ENCODE measurements around the gene TMEM108. TPM values are rescaled to one million over a fixed set of nuclear protein-coding genes. Genes with fewer than 3 reads are reported as not detected.

TMEM108 gene
- total and polyA plus RNA-seq, 2 of the 4 experiments (the other 2 are of a cell fraction) = 0.18 to 2.2 TPM

- intact Hi-C loops (cut with micrococcal nuclease) (no loop called here), dilution Hi-C loops (cut with HindIII; ENCODE audit: low sequenced_read_pairs, unreplicated experiment) (no loop called here), in situ Hi-C loops (cut with MboI; ENCODE audit: low sequenced_read_pairs) (no loop called here)
- H3K4me2 ChIP-seq (ENCODE audit: low read depth, low read length) = no peak overlapping the region
- no peak overlapping the region for H4K8ac ChIP-seq (ENCODE audit: low read depth in 2 of 2, low read length in 2 of 2)
- TF ChIP-seq MXI1 (IDR thresholded peaks at IDR 0.05; ENCODE audit: borderline replicate concordance, low read depth, low read length) = no peak
- TF ChIP-seq USF2 (IDR thresholded peaks at IDR 0.05; ENCODE audit: low read depth, low read length) = no peak
- TF ChIP-seq BHLHE40 (IDR thresholded peaks at IDR 0.05; ENCODE audit: low read depth, low read length) = no peak
- no peak for TF ChIP-seq ELK1 (IDR thresholded peaks at IDR 0.05; ENCODE audit: borderline replicate concordance, low read depth, low read length)
- TF ChIP-seq RCOR1 (IDR thresholded peaks at IDR 0.05; ENCODE audit: insufficient replicate concordance, low read length) = no peak
- no peak for TF ChIP-seq POLR2A (IDR thresholded peaks at IDR 0.05; ENCODE audit: low read depth, low read length)
- no peak for TF ChIP-seq NFE2L2 (IDR thresholded peaks at IDR 0.05; ENCODE audit: low read depth, low read length)
- TF ChIP-seq MAZ (IDR thresholded peaks at IDR 0.05; ENCODE audit: borderline replicate concordance, low read depth, low read length) = no peak
- no peak for TF ChIP-seq CEBPB (IDR thresholded peaks at IDR 0.05; ENCODE audit: low read depth, low read length)
- no peak for TF ChIP-seq RAD21 (IDR thresholded peaks at IDR 0.05; ENCODE audit: low read length)
- no peak for TF ChIP-seq CTCF (conservative IDR thresholded peaks at IDR 0.05; ENCODE audit: low read depth, low read length)
- TF ChIP-seq MAFK (IDR thresholded peaks at IDR 0.05; ENCODE audit: low read depth, low read length) = no peak
- TF ChIP-seq CHD1 (IDR thresholded peaks at IDR 0.05; ENCODE audit: low read depth, low read length) = no peak
- H2BK120ac ChIP-seq (ENCODE audit: low read depth, low read length) = no peak overlapping the region
- no CpG with 5 or more reads among the region's 2 CpGs for WGBS, 2 experiments (ENCODE audit: extremely low coverage in 2 of 2, insufficient read length in 1 of 2)
- H3K56ac ChIP-seq (ENCODE audit: extremely low read depth, insufficient read depth, low read length) = no peak overlapping the region
- no peaks in the 10 kb centered on the region for H3K27me3 ChIP-seq (ENCODE audit: control insufficient read depth, insufficient read depth, low read length)
- H3K4ac ChIP-seq (ENCODE audit: low read depth, low read length) = no peak overlapping the region
- ChIA-PET CTCF (no interaction called here), POLR2A (ENCODE audit: unreplicated experiment) (no interaction called here)
- no peaks in the 10 kb centered on the region for H3K79me1 ChIP-seq (ENCODE audit: low read depth in 1 of 2, low read length in 2 of 2)
- H2BK15ac ChIP-seq (ENCODE audit: low read depth, low read length) = no peak overlapping the region
- no peak for DNase-seq
- no peak overlapping the region for H3K27ac ChIP-seq (ENCODE audit: insufficient read depth, low read length)
- H2AK5ac ChIP-seq (ENCODE audit: low read depth, low read length) = no peak overlapping the region
- H3K36me3 ChIP-seq (ENCODE audit: control insufficient read depth, insufficient read depth, low read length) = no peaks in the 10 kb centered on the region
- no peak overlapping the region for H4K5ac ChIP-seq (ENCODE audit: low read depth, low read length)
- H4K91ac ChIP-seq (ENCODE audit: insufficient read depth, low read depth, low read length) = no peak overlapping the region
- H4K20me1 ChIP-seq (ENCODE audit: insufficient read depth, low read length) = no peaks in the 10 kb centered on the region
- no peak overlapping the region for H3K18ac ChIP-seq (ENCODE audit: low read depth, low read length)
- H2BK20ac ChIP-seq (ENCODE audit: low read depth, low read length) = no peak overlapping the region
- no peaks in the 10 kb centered on the region for H3K9me3 ChIP-seq (ENCODE audit: control insufficient read depth, insufficient read depth, low read length)
- no peak overlapping the region for H3K23ac ChIP-seq (ENCODE audit: low read depth, low read length)
- no peak overlapping the region for H3K9ac ChIP-seq (ENCODE audit: low read depth, low read length)
- no peak for ATAC-seq (ENCODE audit: low read depth)
- no peak overlapping the region for H3K4me3 ChIP-seq (ENCODE audit: insufficient read depth, low read depth, low read length)
- H2AK9ac ChIP-seq (replicated peaks; ENCODE audit: low read depth, low read length, poor library complexity) = no peak overlapping the region
- no peaks in the 10 kb centered on the region for H3K9me1 ChIP-seq (ENCODE audit: insufficient read depth, low read length)
- no peak overlapping the region for H3K14ac ChIP-seq (replicated peaks; ENCODE audit: low read depth, low read length)
- no peak overlapping the region for H2AFZ ChIP-seq (replicated peaks; ENCODE audit: low read length, poor library complexity)
- H2BK5ac ChIP-seq (ENCODE audit: low read depth, low read length, poor library complexity, severe bottlenecking) = no peak overlapping the region
- no peaks in the 10 kb centered on the region for H3K4me1 ChIP-seq (ENCODE audit: control insufficient read depth, insufficient read depth, low read length)
- no TSS peak for BruUV-seq (replicated peaks)
Measured at GRCh38 chr3:133021206-133021605, 17.0 kb upstream of the TMEM108 start.
